Tibial artery (tissue), 4 donors: ENCODE data around the gene GPC6.

Source experiments
- DNase-seq, 2 donors: peaks; one replicate each; pipeline ENCODE4 v3.0.0-alpha.2; 2019
- H3K27ac ChIP-seq, 2 donors: fragments of 200-600 bp; sonication (generic) in 1 of 2; 1 replicate in 1 of 2; 2 replicates in 1 of 2; pipeline ENCODE4 v1.5.1; 2018 to 2019; ENCODE audit warnings: mild to moderate bottlenecking in 1 of 2
- H3K27me3 ChIP-seq, 2 donors: fragments of 200-600 bp; sonication (generic) in 1 of 2; one replicate each; pipeline versions ENCODE4 v1.5.1 to v1.6.0; 2016 to 2019
- H3K36me3 ChIP-seq, 3 donors: fragments of 200-600 bp; sonication (generic) in 2 of 3; one replicate each; pipeline ENCODE4 v1.5.1; 2016 to 2019; ENCODE audit warnings: mild to moderate bottlenecking in 2 of 3
- H3K4me1 ChIP-seq, 4 donors: fragments of 200-600 bp; sonication (generic) in 2 of 4; 1 replicate in 3 of 4; 2 replicates in 1 of 4; pipeline ENCODE4 v1.5.1; 2016 to 2019
- H3K4me3 ChIP-seq, 2 donors: fragments of 200-600 bp; sonication (generic) in 1 of 2; 1 replicate in 1 of 2; 2 replicates in 1 of 2; pipeline ENCODE4 v1.5.1; 2018 to 2019; ENCODE audit warnings: mild to moderate bottlenecking in 2 of 2
- H3K9me3 ChIP-seq, 3 donors: fragments of 200-600 bp; sonication (generic) in 1 of 3; one replicate each; pipeline ENCODE4 v1.5.1; 2016 to 2019
- intact Hi-C: fragments of 100-400 bp; cut with DNase I; formaldehyde crosslinking; loops from one replicate; pipeline ENCODE4 v1.15.0; 2023; ENCODE audit warnings: low total_unique reads
- TF ChIP-seq, protein P1 (sequence below), 2 experiments: fragments of 200-600 bp in 1 of 2; fragments of 450-650 bp in 1 of 2; IDR thresholded peaks; one replicate each; pipeline ENCODE4 v1.5.1; 2017 to 2019; ENCODE audit warnings: antibody characterized with exemption in 2 of 2, mild to moderate bottlenecking in 1 of 2, moderate library complexity in 1 of 2

Gene GPC6

DNA sequence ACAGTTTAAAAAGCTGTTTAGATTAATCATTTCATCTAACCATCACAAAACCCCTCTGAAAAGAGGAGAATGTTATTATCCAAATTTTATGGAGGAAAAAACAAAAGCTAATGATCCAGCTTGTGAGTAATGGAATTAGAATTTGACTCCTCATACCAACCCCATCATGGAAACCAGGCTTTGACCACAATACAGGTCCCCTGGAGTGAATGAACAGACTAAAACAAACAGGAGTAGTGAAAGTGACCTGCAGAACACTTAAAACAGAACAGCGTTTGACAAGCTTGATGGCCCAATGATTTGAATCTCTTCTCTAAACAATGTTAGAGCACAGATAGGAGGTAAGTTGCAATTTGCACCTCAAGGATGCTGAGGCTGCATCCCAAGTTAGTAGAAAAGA is 1022.9 kb downstream of the GPC6 start:
- Histone ChIP-seq H3K4me1 (peaks cover 0 to 8% (median 0%) of the 10 kb centered on the region in 4 donors), H3K27me3 (no peaks in the 10 kb centered on the region), H3K4me3 (no peak overlapping the region), H3K9me3 (peaks cover 0 to 4% (median 4%) of the 10 kb centered on the region in 3 donors), H3K36me3 (no peaks in the 10 kb centered on the region), H3K27ac (no peak overlapping the region)
- intact Hi-C loops = no loop called here
- DNase-seq = no peak
- TF ChIP-seq, protein P1, sequence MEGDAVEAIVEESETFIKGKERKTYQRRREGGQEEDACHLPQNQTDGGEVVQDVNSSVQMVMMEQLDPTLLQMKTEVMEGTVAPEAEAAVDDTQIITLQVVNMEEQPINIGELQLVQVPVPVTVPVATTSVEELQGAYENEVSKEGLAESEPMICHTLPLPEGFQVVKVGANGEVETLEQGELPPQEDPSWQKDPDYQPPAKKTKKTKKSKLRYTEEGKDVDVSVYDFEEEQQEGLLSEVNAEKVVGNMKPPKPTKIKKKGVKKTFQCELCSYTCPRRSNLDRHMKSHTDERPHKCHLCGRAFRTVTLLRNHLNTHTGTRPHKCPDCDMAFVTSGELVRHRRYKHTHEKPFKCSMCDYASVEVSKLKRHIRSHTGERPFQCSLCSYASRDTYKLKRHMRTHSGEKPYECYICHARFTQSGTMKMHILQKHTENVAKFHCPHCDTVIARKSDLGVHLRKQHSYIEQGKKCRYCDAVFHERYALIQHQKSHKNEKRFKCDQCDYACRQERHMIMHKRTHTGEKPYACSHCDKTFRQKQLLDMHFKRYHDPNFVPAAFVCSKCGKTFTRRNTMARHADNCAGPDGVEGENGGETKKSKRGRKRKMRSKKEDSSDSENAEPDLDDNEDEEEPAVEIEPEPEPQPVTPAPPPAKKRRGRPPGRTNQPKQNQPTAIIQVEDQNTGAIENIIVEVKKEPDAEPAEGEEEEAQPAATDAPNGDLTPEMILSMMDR (IDR thresholded peaks at IDR 0.05) = no peak

DNA sequence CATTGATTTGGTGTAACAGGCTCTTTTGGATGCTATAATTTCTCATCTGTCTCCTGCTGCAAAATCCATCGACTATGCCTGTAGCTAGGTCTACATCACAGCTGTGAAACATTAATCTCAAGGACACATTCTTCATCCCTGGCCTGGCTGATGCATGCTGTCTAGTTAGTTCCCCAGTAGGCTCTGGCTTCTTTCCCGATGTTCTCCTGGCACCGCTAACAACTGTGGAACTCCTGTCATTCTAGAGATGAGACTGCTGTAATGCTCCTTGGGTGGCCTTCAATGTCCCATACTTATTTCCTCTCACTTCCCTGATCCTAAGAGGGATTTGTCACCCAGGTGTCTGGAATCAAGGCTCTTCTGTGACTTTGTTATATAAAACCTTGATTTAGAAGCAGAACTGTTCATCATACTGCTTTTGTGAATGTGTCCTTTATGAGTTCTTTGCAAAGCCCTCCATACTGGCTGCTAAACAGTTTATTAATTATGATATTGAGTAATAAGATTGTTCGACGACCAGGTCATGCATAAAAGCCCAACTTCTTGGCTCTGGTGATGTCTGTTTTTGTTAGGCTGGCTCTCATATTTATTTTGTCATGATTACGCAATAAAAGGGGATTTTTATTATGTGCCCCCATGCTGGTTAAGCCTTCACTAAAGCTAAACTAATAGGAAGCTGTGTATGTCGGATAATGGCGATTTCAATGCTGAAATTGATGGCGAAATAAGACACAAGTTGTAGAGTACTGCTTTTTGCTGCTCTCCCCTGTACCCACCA is 1025.4 kb downstream of the GPC6 start:
- intact Hi-C loops = no loop called here

GRCh38 chr13:94254737-94255136 is 1028.1 kb downstream of the GPC6 start:
- Histone ChIP-seq H3K4me1 (peaks cover 0 to 8% (median 0%) of the 10 kb centered on the region in 4 donors), H3K27ac (no peak overlapping the region), H3K27me3 (no peaks in the 10 kb centered on the region), H3K36me3 (no peaks in the 10 kb centered on the region), H3K9me3 (no peaks in the 10 kb centered on the region), H3K4me3 (no peak overlapping the region)
- TF ChIP-seq, protein P1 (IDR thresholded peaks at IDR 0.05) = no peak
- DNase-seq = no peak
- intact Hi-C loops = no loop called here

More for the DNA sequence above, 1025.4 kb downstream of the GPC6 start:
- TF ChIP-seq, protein P1 (IDR thresholded peaks at IDR 0.05) = no peak
- DNase-seq = no peak
- H3K4me1 ChIP-seq = peaks cover 0 to 8% (median 0%) of the 10 kb centered on the region in 4 donors
- no peaks in the 10 kb centered on the region for H3K9me3 ChIP-seq
- H3K36me3 ChIP-seq = no peaks in the 10 kb centered on the region
- no peaks in the 10 kb centered on the region for H3K27me3 ChIP-seq
- no peak overlapping the region for H3K4me3 ChIP-seq
- H3K27ac ChIP-seq = no peak overlapping the region

- Histone ChIP-seq H3K27ac (no peak overlapping the region), H3K27me3 (no peaks in the 10 kb centered on the region), H3K4me3 (no peak overlapping the region), H3K4me1 (peaks cover 0 to 7% (median 0%) of the 10 kb centered on the region in 4 donors), H3K9me3 (no peaks in the 10 kb centered on the region), H3K36me3 (no peaks in the 10 kb centered on the region)
- intact Hi-C loops = no loop called here
- TF ChIP-seq, protein P1 (IDR thresholded peaks at IDR 0.05) = no peak
- DNase-seq = no peak
These were observed 1030.1 kb downstream of the GPC6 start for GRCh38 chr13:94256721-94257120.

GRCh38 chr13:94259984-94260383 is 1033.4 kb downstream of the GPC6 start:
- Histone ChIP-seq H3K4me3 (no peak overlapping the region), H3K4me1 (no peaks in the 10 kb centered on the region), H3K27ac (no peak overlapping the region), H3K36me3 (no peaks in the 10 kb centered on the region), H3K27me3 (no peaks in the 10 kb centered on the region), H3K9me3 (no peaks in the 10 kb centered on the region)
- no peak for DNase-seq
- intact Hi-C loops = no loop called here
- TF ChIP-seq, protein P1 (IDR thresholded peaks at IDR 0.05) = no peak
